RWPE2 (cell line): Measurements from ENCODE around the gene GOLPH3L.
"Not testable (repeated sequence)": the region's sequence is repeated elsewhere in the genome, so short reads cannot be mapped to it uniquely, and the experiment has no call there.

Experiments used
- ATAC-seq: fragments of 200-7000 bp; cut with Tn5 transposase; 3 replicates; pipeline ENCODE4 v1.9.1; 2021; ENCODE audit warnings: low read depth
- DNase-seq: peaks from one replicate; pipeline ENCODE4 v3.0.0-alpha.2; 2020; ENCODE audit warnings: low spot score
- H3K27ac ChIP-seq: fragments of 450-650 bp; 2 replicates; pipeline ENCODE4 v1.5.1; 2017; ENCODE audit warnings: mild to moderate bottlenecking; ENCODE audit not compliant: poor library complexity, severe bottlenecking
- H3K27me3 ChIP-seq: fragments of 250-450 bp; sonication (Bioruptor Pico); 2 replicates; pipeline ENCODE4 v1.5.1; 2021; ENCODE audit warnings: mild to moderate bottlenecking, moderate library complexity; ENCODE audit not compliant: insufficient read depth, poor library complexity, severe bottlenecking
- H3K36me3 ChIP-seq: fragments of 250-450 bp; sonication (Bioruptor Pico); 2 replicates; pipeline ENCODE4 v1.5.1; 2020; ENCODE audit warnings: low read depth, mild to moderate bottlenecking, moderate library complexity
- H3K4me1 ChIP-seq: fragments of 250-450 bp; sonication (Bioruptor Pico); 2 replicates; pipeline ENCODE4 v1.5.1; 2021; ENCODE audit warnings: mild to moderate bottlenecking, moderate library complexity; ENCODE audit not compliant: insufficient read depth, poor library complexity, severe bottlenecking
- H3K4me3 ChIP-seq: fragments of 250-450 bp; sonication (Bioruptor Pico); 2 replicates; pipeline ENCODE4 v1.5.1; 2021; ENCODE audit warnings: mild to moderate bottlenecking, moderate library complexity; ENCODE audit not compliant: severe bottlenecking
- H3K9me3 ChIP-seq: fragments of 250-450 bp; sonication (Bioruptor Pico); 2 replicates; pipeline ENCODE4 v1.5.1; 2021; ENCODE audit warnings: mild to moderate bottlenecking, moderate library complexity; ENCODE audit not compliant: severe bottlenecking
- CTCF ChIP-seq: fragments of 450-650 bp; IDR thresholded peaks from one replicate; pipeline ENCODE4 v1.5.1; 2017; ENCODE audit warnings: mild to moderate bottlenecking, moderate library complexity; ENCODE audit not compliant: poor library complexity, severe bottlenecking

The GOLPH3L gene

GRCh38 chr1:150629115-150629928 is 67.6 kb downstream of the GOLPH3L start, which contains the start of gene ENSA:
Gene ENSA (minus strand): TSS chr1:150629612. CDS start chr1:150629470, 142 bp downstream.
- no peaks in the 10 kb centered on the region for H3K27me3 ChIP-seq
- DNase-seq (peak; percentile 99), ATAC-seq (peak; percentile 90)
- peak within 1 kb of the TSS; percentile 58 for H3K4me3 ChIP-seq
- no peaks in the 10 kb centered on the region for H3K9me3 ChIP-seq
- peaks cover 27% of the 10 kb centered on the region for H3K4me1 ChIP-seq
- peak within 1 kb of the TSS; percentile 68 for H3K27ac ChIP-seq
- peaks cover 39% of the 10 kb centered on the region for H3K36me3 ChIP-seq
- TF ChIP-seq CTCF: no peak

GRCh38 chr1:150628766-150629114 is 68.2 kb downstream of the GOLPH3L start:
- DNase-seq (no peak), ATAC-seq (no peak)
- no peak for TF ChIP-seq CTCF
- Histone ChIP-seq H3K9me3 (no peaks in the 10 kb centered on the region), H3K27ac (peak overlapping the region; percentile 68), H3K36me3 (peaks cover 42% of the 10 kb centered on the region), H3K4me3 (peak overlapping the region; percentile 58), H3K4me1 (peaks cover 31% of the 10 kb centered on the region), H3K27me3 (no peaks in the 10 kb centered on the region)

- ATAC-seq: no peak
- peak overlapping the region; percentile 58 for H3K4me3 ChIP-seq
- no peaks in the 10 kb centered on the region for H3K27me3 ChIP-seq
- peaks cover 51% of the 10 kb centered on the region for H3K36me3 ChIP-seq
- DNase-seq: no peak
- H3K27ac ChIP-seq: peak overlapping the region; percentile 68
- no peak for TF ChIP-seq CTCF
- peaks cover 39% of the 10 kb centered on the region for H3K4me1 ChIP-seq
- no peaks in the 10 kb centered on the region for H3K9me3 ChIP-seq
These were observed 69.0 kb downstream of the GOLPH3L start for GRCh38 chr1:150627826-150628410.

GRCh38 chr1:150626150-150626549 is 70.8 kb downstream of the GOLPH3L start:
- ATAC-seq (no peak), DNase-seq (no peak)
- Histone ChIP-seq H3K9me3 (no peaks in the 10 kb centered on the region), H3K4me3 (no peak overlapping the region), H3K27ac (peak overlapping the region; percentile 68), H3K4me1 (peaks cover 42% of the 10 kb centered on the region), H3K27me3 (no peaks in the 10 kb centered on the region), H3K36me3 (peaks cover 65% of the 10 kb centered on the region)
- no peak for TF ChIP-seq CTCF

GRCh38 chr1:150624546-150624945 is 72.4 kb downstream of the GOLPH3L start:
- peaks cover 81% of the 10 kb centered on the region for H3K36me3 ChIP-seq
- H3K27ac ChIP-seq: peak overlapping the region; percentile 68
- H3K27me3 ChIP-seq, H3K9me3 ChIP-seq, H3K4me3 ChIP-seq, ATAC-seq, DNase-seq: not testable (repeated sequence)
- H3K4me1 ChIP-seq: peaks cover 51% of the 10 kb centered on the region

GRCh38 chr1:150624134-150624533 is 72.8 kb downstream of the GOLPH3L start:
- H3K4me3 ChIP-seq, H3K9me3 ChIP-seq, H3K27me3 ChIP-seq: not testable (repeated sequence)
- H3K27ac ChIP-seq: peak overlapping the region; percentile 68
- peaks cover 53% of the 10 kb centered on the region for H3K4me1 ChIP-seq
- ATAC-seq (peak; percentile 57), DNase-seq (peak; percentile 76)
- H3K36me3 ChIP-seq: peaks cover 85% of the 10 kb centered on the region
